ENCODE results near the gene PNO1.

GRCh38 chr2:68151037-68151436 lies 6.7 kb upstream of the PNO1 start:
- TF ChIP-seq POLR2AphosphoS5 (IDR thresholded peaks at IDR 0.05; ENCODE audit: low read depth, low read length) (no peak), PAX5 (IDR thresholded peaks at IDR 0.05; ENCODE audit: insufficient read depth, low read length, severe bottlenecking) (no peak), POLR2A (IDR thresholded peaks at IDR 0.05; ENCODE audit: low read depth, low read length) (no peak), SPI1 (IDR thresholded peaks at IDR 0.05; ENCODE audit: low read depth, low read length) (no peak)
